Right cardiac atrium (tissue), 5 donors: ENCODE data around the gene GJA4. TPM values are rescaled to one million over a fixed set of nuclear protein-coding genes. Genes with fewer than 3 reads are reported as not detected.

Experiments used
- ATAC-seq, 2 donors: fragments of 200-7000 bp; cut with Tn5 transposase; one replicate each; pipeline versions ENCODE4 v1.8.0 to v1.9.1; 2020; ENCODE audit warnings: moderate library complexity in 2 of 2, mild to moderate bottlenecking in 1 of 2
- DNase-seq, 3 donors: peaks; one replicate each; pipeline ENCODE4 v3.0.0-alpha.2; 2020
- H3K27ac ChIP-seq: one replicate; pipeline ENCODE4 v1.5.1; 2013; ENCODE audit warnings: mild to moderate bottlenecking, low read length, control low read depth, moderate library complexity
- H3K27me3 ChIP-seq: one replicate; pipeline ENCODE4 v1.6.1; 2013; ENCODE audit not compliant: control insufficient read depth, insufficient read depth
- H3K4me1 ChIP-seq: one replicate; pipeline ENCODE4 v1.6.1; 2013; ENCODE audit warnings: low read length; ENCODE audit not compliant: control insufficient read depth, insufficient read depth
- H3K4me3 ChIP-seq: one replicate; pipeline ENCODE4 v1.5.1; 2013; ENCODE audit warnings: low read length, control low read depth
- H3K9me3 ChIP-seq: one replicate; pipeline ENCODE4 v1.6.1; 2013; ENCODE audit warnings: low read length; ENCODE audit not compliant: control insufficient read depth
- WGBS: extraction: QIAGEN DNeasy Blood & Tissue Kit; methylation state at CpG from one replicate; pipeline ENCODE4 v1.1.7; 2013; 5-methylcytosine and 5-hydroxymethylcytosine counted together
- intact Hi-C, 4 donors: fragments of 100-400 bp; cut with DNase I; formaldehyde crosslinking; loops; one replicate each; pipeline versions ENCODE4 v1.11.0 to v1.14.0; 2022 to 2023
- polyA plus RNA-seq: library from polyadenylated mRNA; stranded (reverse); fragments of 200-250 nt; gene quantifications from one replicate; pipeline ENCODE4 v1.2.3, GENCODE V29; 2013
- total RNA-seq, 4 donors: library from RNA; stranded (reverse); fragmentation: NEBNext Ultra II Directional; extraction: Animal tissue kit (Norgen Biotek cat#: 25700); gene quantifications; one replicate each; pipeline ENCODE4 v1.2.1, GENCODE V29; 2021
- donor health status: healthy with polysubstance abuse.
- donor health status: DM: no; HTN: yes; CAD: no.
- donor health status: DM: no; HTN: no; CAD: no.
- donor health status: DM: no; HTN: yes; CAD: no; lungs with severe emphysema.
- donor health status: DM: yes; HTN: yes; CAD: no.

Gene GJA4
- total and polyA plus RNA-seq, 5 donors, result 18.0 to 31.4 (median 28.0) TPM

DNA sequence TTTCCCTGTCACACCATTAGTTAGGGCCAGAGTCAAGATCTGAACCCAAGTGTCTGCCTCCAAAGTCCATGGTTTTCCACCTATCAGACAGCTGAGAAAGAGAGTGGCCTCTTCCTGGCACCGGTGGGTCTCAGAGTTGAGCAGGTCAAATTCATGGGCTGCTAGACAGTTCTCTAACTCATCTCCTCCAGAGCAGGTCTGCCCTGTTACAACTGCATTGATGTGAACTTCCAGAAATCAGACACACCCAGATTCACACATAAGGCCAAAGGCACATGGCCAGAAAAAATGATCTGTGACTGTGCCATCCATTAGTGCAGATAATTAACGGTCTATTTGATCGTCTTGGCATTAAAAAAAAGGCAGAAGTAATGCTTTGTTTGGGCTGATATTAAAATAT lies 49.3 kb downstream of the GJA4 start:
- ATAC-seq (no peak), DNase-seq (no peak)
- WGBS, result 51% methylated on average over 3 of the region's 3 CpGs
- no peaks in the 10 kb centered on the region for H3K9me3 ChIP-seq
- H3K27me3 ChIP-seq, result no peaks in the 10 kb centered on the region
- no peak overlapping the region for H3K4me3 ChIP-seq
- no peak overlapping the region for H3K27ac ChIP-seq
- peaks cover 19% of the 10 kb centered on the region for H3K4me1 ChIP-seq
- intact Hi-C loops, result no loop called here

GRCh38 chr1:34842952-34843371 lies 50.2 kb downstream of the GJA4 start:
- intact Hi-C loops, result no loop called here
- no peaks in the 10 kb centered on the region for H3K27me3 ChIP-seq
- H3K4me3 ChIP-seq, result no peak overlapping the region
- ATAC-seq (peak; percentile 63), DNase-seq (no peak)
- 61% methylated on average over 4 of the region's 4 CpGs for WGBS
- H3K27ac ChIP-seq, result peak overlapping the region; percentile 73
- no peaks in the 10 kb centered on the region for H3K9me3 ChIP-seq
- H3K4me1 ChIP-seq, result peaks cover 19% of the 10 kb centered on the region

DNA sequence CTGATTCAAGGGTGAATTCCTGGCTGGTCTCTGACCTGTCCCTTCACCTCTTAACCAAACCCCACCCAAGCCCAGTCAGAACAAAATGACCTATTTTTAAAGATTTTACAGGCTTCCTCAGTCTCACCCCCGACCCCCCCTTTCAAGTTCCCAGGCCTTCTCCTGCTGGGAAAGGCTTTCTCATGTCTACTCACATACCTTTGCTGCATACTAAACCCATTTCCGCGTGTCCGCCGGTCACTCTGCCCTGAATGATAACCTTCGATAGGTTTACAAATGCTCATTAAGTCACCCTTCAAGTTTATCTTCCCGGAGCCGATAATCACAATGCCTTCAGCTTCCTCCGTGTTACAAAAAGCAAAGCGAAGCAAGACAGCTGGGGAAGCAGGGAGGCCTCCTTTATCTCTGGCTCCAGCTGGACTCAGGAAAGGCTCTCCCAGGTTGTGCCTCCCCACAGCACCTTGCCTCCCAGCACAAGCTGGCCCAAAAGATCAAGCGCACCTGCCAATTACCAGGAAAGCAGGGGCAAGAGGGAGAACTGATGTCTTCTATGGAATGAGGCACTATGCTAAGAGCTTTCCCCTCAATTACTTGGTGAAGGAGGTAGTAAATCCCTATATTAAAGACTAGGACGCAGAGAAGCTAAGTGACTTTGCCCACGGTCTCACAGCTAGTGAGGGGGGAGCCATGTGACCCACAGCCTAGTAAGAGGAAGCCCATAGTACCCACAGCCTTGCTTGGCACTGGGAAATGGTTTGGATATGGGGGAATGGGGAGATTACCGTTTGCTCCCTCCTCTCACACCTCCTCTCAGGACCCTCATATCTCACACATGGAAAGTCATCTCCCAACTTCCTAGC lies 50.8 kb downstream of the GJA4 start:
- 44% methylated on average over 14 of the region's 14 CpGs for WGBS
- H3K9me3 ChIP-seq, result no peaks in the 10 kb centered on the region

GRCh38 chr1:34844252-34844634 lies 51.4 kb downstream of the GJA4 start:
- H3K27ac ChIP-seq, result peak overlapping the region; percentile 43
- H3K9me3 ChIP-seq, result no peaks in the 10 kb centered on the region
- no peak overlapping the region for H3K4me3 ChIP-seq
- DNase-seq (no peak), ATAC-seq (peak in 1 of 2 donors; percentile 12)
- peaks cover 19% of the 10 kb centered on the region for H3K4me1 ChIP-seq
- intact Hi-C loops, result no loop called here
- WGBS, result 59% methylated on average over 4 of the region's 4 CpGs
- no peaks in the 10 kb centered on the region for H3K27me3 ChIP-seq

More for the DNA sequence above, 50.8 kb downstream of the GJA4 start:
- ATAC-seq (peak; percentile 48 to 64), DNase-seq (peak in 1 of 3 donors; percentile 73)
- peaks cover 19% of the 10 kb centered on the region for H3K4me1 ChIP-seq
- peak overlapping the region; percentile 43 for H3K27ac ChIP-seq
- intact Hi-C loops, result no loop called here
- H3K4me3 ChIP-seq, result no peak overlapping the region
- H3K27me3 ChIP-seq, result no peaks in the 10 kb centered on the region

Other genes starting within 250 kb of the GJA4 start
- gene GJB5, start 38.0 kb upstream of the GJA4 start, total RNA-seq, result not detected
- gene GJB5, start 38.0 kb upstream of the GJA4 start, polyA plus RNA-seq, result not detected
- gene GJB4, start 33.3 kb upstream of the GJA4 start, total RNA-seq, result not detected
- gene GJB4, start 33.3 kb upstream of the GJA4 start, polyA plus RNA-seq, result not detected
- not detected for gene GJB3, start 11.8 kb upstream of the GJA4 start, total RNA-seq
- gene GJB3, start 11.8 kb upstream of the GJA4 start, polyA plus RNA-seq, result not detected
- 10 to 100 TPM; 39.2 to 58.7 (median 40.8) TPM for gene SMIM12, start 66.8 kb downstream of the GJA4 start, total RNA-seq
- gene SMIM12, start 66.8 kb downstream of the GJA4 start, polyA plus RNA-seq, result 35.3 TPM
- under 1 TPM; 0.08 to 0.21 (median 0.14) TPM for gene DLGAP3, start 136.7 kb downstream of the GJA4 start, total RNA-seq
- 0.05 TPM for gene DLGAP3, start 136.7 kb downstream of the GJA4 start, polyA plus RNA-seq
- 10 to 100 TPM; 17.0 to 20.2 (median 18.7) TPM for gene TMEM35B, start 192.3 kb downstream of the GJA4 start, total RNA-seq
- gene TMEM35B, start 192.3 kb downstream of the GJA4 start, polyA plus RNA-seq, result 31.9 TPM
- 10 to 100 TPM; 14.3 to 18.1 (median 16.1) TPM for gene ZMYM6, start 238.9 kb downstream of the GJA4 start, total RNA-seq
- 11.5 TPM for gene ZMYM6, start 238.9 kb downstream of the GJA4 start, polyA plus RNA-seq